ENCODE results near the gene PSMB11.

PSMB11 gene

DNA sequence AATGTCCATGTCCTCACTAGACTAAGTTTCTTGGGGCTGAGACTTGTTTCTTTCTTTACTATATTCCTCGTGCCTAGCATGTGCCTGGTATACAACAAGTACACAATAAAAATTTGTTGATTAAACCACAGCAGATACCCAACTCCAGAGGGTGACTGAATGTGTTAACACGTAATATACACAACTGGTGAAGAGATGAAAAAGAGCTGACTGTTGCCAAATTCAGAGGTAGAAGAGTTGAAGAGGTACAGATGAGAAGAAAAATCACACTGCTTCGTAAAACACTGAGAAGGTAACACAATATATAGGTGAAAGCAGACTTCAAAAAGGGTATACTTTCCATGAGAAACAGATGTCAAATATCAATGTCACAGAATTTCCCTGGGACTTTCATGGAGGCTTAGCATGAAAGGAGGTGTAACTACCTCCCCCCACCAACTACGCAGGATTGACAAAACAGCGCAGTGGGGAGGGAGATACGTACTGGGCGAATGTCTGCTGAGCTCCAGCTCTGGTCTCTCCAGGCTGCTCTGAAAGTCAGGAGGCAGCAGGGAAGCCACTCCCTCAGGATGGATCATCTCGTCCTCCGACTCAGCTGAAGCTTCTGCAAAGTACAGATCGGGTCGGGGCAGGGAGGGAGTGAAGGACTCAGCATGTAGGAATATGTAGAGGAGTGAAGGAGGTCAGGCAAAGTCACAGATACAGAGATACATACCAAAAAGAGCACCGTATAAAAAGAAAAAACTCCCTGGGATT lies 47.7 kb downstream of the PSMB11 start:
- no peak for DNase-seq

DNA sequence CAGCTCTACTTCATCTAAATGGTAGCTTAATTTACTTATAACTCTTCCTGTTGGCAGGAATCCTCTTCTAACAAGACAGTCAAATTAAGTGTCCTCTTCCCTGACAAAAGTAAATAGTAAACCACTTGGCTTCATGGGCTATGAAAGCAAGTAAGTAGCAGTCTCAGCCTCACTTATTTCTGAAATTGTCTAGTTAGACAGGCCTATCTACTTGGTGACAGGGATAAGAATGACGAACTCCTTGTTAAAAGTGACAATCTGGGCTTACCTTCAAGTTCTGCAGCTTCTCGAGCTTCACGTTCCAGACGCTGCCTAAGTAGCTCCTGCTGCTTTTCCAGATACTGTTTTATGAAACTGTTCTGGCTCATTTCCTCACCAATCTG lies 48.2 kb downstream of the PSMB11 start:
- no peak for DNase-seq

DNA sequence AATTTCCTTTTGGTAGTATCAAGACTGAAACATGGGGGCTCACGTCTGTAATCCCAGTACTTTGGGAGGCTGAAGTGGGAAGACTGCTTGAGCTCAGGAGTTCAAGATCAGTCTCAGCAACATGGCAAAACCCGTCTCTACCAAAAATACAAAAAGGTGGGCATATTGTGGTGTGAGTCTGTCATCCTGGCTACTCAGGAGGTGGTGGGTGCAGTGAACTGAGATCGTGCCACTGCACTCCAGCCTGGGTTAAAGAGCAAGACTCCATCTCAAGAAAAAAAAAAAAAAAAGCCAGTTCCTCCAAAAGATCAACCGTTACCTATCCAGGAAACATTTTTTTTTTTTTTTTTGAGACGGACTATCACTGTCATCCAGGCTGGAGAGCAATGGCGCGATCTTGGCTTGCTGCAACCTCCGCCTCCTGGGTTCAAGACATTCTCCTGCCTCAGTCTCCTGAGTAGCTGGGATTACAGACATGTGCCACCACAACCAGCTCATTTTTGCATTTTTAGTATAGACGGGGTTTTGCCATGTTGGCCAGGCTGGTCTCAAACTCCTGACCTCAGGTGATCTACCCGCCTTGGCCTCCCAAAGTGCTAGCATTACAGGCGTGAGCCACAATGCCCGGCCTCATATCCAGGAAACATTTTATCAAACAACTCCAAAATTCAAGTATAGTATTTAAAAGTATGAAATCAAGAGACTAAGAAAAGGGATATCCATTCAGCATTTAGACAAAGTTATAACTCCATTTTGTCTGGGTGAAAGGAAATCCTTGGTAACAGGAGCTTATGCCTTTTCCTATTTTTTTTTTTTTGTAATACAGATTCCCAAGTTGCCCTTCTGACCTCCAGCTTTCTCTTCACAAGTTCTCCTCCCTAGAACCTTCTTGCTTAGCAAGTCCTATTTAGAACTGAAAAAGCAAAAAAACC lies 49.5 kb downstream of the PSMB11 start:
- DNase-seq, result no peak

DNA sequence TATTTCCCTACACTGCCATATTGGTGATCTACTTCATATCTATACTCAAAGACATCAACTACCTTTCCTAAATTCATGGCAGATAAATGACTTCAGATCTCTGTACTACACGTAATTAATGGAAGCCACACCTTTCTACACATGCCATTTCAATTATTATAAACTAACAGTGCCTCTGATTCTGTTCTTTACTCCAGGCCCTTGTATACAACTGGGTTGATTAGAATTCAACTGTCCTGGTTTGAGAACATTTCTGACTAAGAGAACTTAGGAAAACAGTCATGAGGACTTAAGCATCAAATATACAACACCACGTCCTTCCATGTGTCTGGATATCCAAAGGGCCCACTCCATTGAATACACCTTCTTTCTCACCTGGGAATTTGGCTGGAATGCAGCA lies 51.1 kb downstream of the PSMB11 start:
- DNase-seq, result no peak

DNA sequence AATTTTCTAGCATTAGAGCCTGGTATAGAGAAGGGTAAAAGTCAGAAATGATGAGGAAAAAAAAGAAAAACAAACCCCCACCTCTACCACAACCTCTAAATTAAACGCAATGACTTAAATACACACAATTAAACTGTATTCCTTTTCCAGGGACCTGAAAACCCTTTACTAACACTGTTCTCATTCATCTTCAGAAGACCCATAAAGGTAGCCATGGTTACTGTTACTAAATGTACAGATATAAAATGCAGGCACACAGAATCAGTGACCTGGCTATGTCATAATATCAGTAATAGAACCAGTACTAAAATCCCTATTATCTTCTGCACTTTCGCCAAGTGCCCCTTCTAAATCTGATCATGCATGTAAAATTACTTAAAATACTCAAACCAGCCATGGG lies 51.5 kb downstream of the PSMB11 start:
- DNase-seq, result no peak

All from hippocampal formation (tissue), 2 donors.